Ovary (tissue), 9 donors: ENCODE data around the gene CDH16. TPM values are rescaled to one million over a fixed set of nuclear protein-coding genes. Genes with fewer than 3 reads are reported as not detected.
"Not testable (repeated sequence)": the region's sequence is repeated elsewhere in the genome, so short reads cannot be mapped to it uniquely, and the experiment has no call there.

Experiments
- DNase-seq, 5 donors: peaks; one replicate each; pipeline ENCODE4 v3.0.0-alpha.2; 2019 to 2020
- H3K27ac ChIP-seq, 2 donors: fragments of 200-600 bp; one replicate each; pipeline versions ENCODE4 v1.5.1 to v1.8.0; 2019 to 2022
- H3K27me3 ChIP-seq: fragments of 200-600 bp; one replicate; pipeline ENCODE4 v1.8.0; 2022
- H3K36me3 ChIP-seq: fragments of 200-600 bp; sonication (generic); one replicate; pipeline ENCODE4 v1.5.1; 2019
- H3K4me1 ChIP-seq: one replicate; pipeline ENCODE4 v1.8.1; 2013; ENCODE audit warnings: mild to moderate bottlenecking, moderate library complexity; ENCODE audit not compliant: insufficient read depth
- H3K4me3 ChIP-seq: fragments of 200-600 bp; sonication (generic); one replicate; pipeline ENCODE4 v1.5.1; 2017
- H3K9me3 ChIP-seq, 2 donors: fragments of 200-600 bp in 1 of 2; sonication (generic) in 1 of 2; one replicate each; pipeline versions ENCODE4 v1.5.1 to v1.8.1; 2013 to 2019; ENCODE audit warnings: mild to moderate bottlenecking in 1 of 2, moderate library complexity in 1 of 2
- EP300 ChIP-seq: sonication (generic); formaldehyde crosslinking; IDR thresholded peaks from one replicate; pipeline ENCODE4 v1.6.1; 2017; ENCODE audit warnings: antibody characterized with exemption
- POLR2A ChIP-seq: fragments of 450-650 bp; IDR thresholded peaks from one replicate; pipeline ENCODE4 v1.6.1; 2017; ENCODE audit warnings: antibody characterized with exemption, mild to moderate bottlenecking, moderate library complexity
- WGBS, 3 donors: extraction: QIAGEN DNeasy Blood & Tissue Kit in 1 of 3; methylation state at CpG; one replicate each; pipeline versions ENCODE4 v1.1.5 to v1.1.7; 2013 to 2017; 5-methylcytosine and 5-hydroxymethylcytosine counted together
- intact Hi-C, 4 donors: fragments of 100-400 bp; cut with DNase I; formaldehyde crosslinking; loops; one replicate each; pipeline versions ENCODE4 v1.11.0 to v1.15.1; 2022 to 2023
- polyA plus RNA-seq, 2 donors: library from polyadenylated mRNA; stranded (reverse); fragments of 200-250 nt in 1 of 2; fragments of 350-450 nt in 1 of 2; fragmentation: Illumina TruSeq in 1 of 2; extraction: RNeasy Lipid Tissue Mini Kit (QIAGEN cat#74804) in 1 of 2; gene quantifications; one replicate each; pipeline ENCODE4 v1.2.3, GENCODE V29; 2013 to 2014
- total RNA-seq, 7 donors: library from RNA; depleted of rRNA in 2 of 7; stranded (reverse); fragments of >200 nt in 2 of 7; fragmentation: NEBNext Ultra II Directional in 3 of 7; extraction: Animal tissue kit (Norgen Biotek cat#: 25700) in 3 of 7; gene quantifications; one replicate each; pipeline versions ENCODE4 v1.1.0 to v1.2.4, GENCODE V29; 2016 to 2023
- TF ChIP-seq, protein P1 (sequence below), 3 donors: fragments of 450-650 bp in 2 of 3; fragments of 200-600 bp in 1 of 3; IDR thresholded peaks; one replicate each; pipeline versions ENCODE4 v1.5.1 to v1.8.0; 2016 to 2022; ENCODE audit warnings: antibody characterized with exemption in 3 of 3, mild to moderate bottlenecking in 1 of 3
- donor health status: DM: no; HTN: no; CAD: no; lungs with moderate emphysema.
- donor health status: DM: no; HTN: no; CAD: no.
- donor health status: Bipolar disorder and iron deficiency.
- donor health status: DM: yes; HTN: yes; CAD: no.
- donor health status: DM: no; HTN: no; CAD: no.
- donor health status: DM: yes; HTN: yes; CAD: no.

The CDH16 gene
- total and polyA plus RNA-seq, 9 donors: 0.12 to 19.2 (median 0.57) TPM; not detected in 4

DNA sequence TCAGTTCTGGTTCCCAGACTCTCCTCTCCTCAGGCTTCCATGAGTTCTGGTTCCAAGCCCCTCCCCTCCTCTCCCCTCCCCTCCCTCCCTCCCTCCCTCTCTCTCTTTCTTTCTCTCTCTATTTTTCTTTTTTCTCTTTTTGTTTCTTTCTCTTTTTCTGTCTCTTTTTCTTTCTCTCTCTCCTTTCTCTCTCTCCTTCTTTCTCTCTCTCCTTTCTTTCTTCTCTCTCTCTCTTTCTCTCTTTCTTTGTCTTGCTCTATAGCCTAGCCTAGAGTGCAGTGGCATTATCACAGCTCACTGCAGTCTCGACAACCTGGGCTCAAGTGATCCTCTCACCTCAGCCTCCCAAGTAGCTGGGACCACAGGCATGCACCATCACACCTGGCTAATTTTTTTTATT is 41.6 kb upstream of the CDH16 start:
- 73 to 89% (median 78%) methylated on average over 1 of the region's 1 CpG for WGBS, 3 donors
- Histone ChIP-seq H3K9me3 (no peaks in the 10 kb centered on the region), H3K27me3 (no peaks in the 10 kb centered on the region), H3K36me3 (no peaks in the 10 kb centered on the region), H3K4me1 (no peaks in the 10 kb centered on the region), H3K27ac (no peak overlapping the region), H3K4me3 (no peak overlapping the region)
- TF ChIP-seq, protein P1, sequence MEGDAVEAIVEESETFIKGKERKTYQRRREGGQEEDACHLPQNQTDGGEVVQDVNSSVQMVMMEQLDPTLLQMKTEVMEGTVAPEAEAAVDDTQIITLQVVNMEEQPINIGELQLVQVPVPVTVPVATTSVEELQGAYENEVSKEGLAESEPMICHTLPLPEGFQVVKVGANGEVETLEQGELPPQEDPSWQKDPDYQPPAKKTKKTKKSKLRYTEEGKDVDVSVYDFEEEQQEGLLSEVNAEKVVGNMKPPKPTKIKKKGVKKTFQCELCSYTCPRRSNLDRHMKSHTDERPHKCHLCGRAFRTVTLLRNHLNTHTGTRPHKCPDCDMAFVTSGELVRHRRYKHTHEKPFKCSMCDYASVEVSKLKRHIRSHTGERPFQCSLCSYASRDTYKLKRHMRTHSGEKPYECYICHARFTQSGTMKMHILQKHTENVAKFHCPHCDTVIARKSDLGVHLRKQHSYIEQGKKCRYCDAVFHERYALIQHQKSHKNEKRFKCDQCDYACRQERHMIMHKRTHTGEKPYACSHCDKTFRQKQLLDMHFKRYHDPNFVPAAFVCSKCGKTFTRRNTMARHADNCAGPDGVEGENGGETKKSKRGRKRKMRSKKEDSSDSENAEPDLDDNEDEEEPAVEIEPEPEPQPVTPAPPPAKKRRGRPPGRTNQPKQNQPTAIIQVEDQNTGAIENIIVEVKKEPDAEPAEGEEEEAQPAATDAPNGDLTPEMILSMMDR (IDR thresholded peaks at IDR 0.05): no peak
- TF ChIP-seq POLR2A (no peak), EP300 (no peak)
- intact Hi-C loops: loop anchor here in 1 of 4 donors (5.0 to 10.0 kb wide), 2 partner anchors 197 to 435 kb away; partner anchors contain the start of genes FBXL8, TPPP3 and TRADD
- no peak for DNase-seq

DNA sequence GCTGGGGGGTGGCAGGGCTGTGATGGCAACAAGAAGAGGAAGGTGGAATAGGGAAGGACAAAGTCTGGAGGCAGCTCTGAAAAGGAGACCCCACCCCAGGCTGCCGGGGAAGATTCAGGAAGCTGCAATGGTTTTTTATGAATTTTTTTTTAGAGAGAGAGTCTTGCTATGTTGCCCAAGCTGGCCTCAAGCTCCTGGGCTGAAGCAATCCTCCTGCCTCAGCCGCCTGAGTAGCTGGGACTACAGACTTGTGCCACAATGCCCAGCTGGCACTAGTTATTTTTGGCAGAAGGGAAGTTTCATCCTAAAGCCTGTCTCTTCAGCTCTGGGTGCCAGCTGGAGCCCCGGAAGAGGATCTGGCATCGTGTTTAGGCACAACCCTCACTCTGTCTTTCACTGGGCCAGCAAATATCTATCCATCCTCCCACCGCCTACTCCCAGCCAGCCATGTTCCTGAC is 41.0 kb upstream of the CDH16 start:
- intact Hi-C loops: loop anchor here in 1 of 4 donors (5.0 to 10.0 kb wide), 2 partner anchors 198 to 435 kb away; partner anchors contain the start of genes FBXL8, TPPP3 and TRADD
- no peak for DNase-seq
- H3K4me3 ChIP-seq: no peak overlapping the region
- no peak overlapping the region for H3K27ac ChIP-seq
- 46 to 61% (median 60%) methylated on average over 5 of the region's 5 CpGs for WGBS, 3 donors
- H3K36me3 ChIP-seq: no peaks in the 10 kb centered on the region
- no peaks in the 10 kb centered on the region for H3K9me3 ChIP-seq
- H3K4me1 ChIP-seq: no peaks in the 10 kb centered on the region
- TF ChIP-seq EP300: no peak
- TF ChIP-seq, protein P1 (IDR thresholded peaks at IDR 0.05): no peak
- no peak for TF ChIP-seq POLR2A
- H3K27me3 ChIP-seq: no peaks in the 10 kb centered on the region

DNA sequence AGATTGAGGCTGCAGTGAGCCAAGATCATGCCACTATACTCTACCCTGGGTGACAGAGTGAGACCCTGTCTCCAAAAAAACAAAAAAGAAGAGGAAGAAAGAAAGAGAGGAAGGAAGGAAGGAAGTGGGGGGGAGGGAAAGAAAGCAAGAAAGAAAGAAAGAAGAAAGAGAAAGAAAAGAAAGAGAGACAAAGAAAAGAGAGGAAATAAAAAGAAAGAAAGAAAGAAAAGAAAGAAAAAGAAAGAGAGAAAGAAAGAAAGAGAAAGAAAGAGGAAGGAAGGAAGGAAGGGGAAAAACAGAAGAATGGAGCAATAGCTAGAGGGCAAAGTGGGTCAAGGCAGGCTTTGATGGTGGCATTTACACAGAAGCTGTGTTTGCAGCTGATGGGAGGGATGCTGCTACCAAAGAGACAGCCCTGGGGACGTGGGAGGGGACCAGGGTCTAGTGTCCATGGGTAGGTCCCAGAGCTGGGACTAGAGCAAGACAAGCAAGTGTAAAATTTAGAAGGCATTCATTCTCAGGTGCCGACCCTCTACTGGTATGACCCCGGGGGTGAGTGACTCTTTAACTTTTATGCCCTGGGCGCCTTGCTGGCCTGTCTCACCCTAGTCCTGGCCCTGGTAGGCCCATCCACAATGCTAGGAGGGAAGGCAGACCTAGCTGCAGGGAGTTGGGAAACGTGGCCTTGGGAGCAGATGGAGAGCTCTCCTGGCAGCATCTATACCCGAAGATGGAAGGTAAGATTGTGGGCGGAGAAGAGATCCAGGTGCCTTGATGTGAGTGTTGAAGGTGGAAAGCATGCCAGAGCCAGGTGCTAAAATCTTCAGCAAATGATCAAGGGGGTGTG is 40.4 kb upstream of the CDH16 start:
- Histone ChIP-seq H3K27me3 (no peaks in the 10 kb centered on the region), H3K27ac (no peak overlapping the region), H3K4me3 (no peak overlapping the region), H3K4me1 (no peaks in the 10 kb centered on the region), H3K36me3 (no peaks in the 10 kb centered on the region), H3K9me3 (no peaks in the 10 kb centered on the region)
- TF ChIP-seq POLR2A (no peak), EP300 (no peak)
- TF ChIP-seq, protein P1 (IDR thresholded peaks at IDR 0.05): no peak
- no peak for DNase-seq
- intact Hi-C loops: no loop called here
- 76 to 81% (median 76%) methylated on average over 7 of the region's 7 CpGs for WGBS, 3 donors

DNA sequence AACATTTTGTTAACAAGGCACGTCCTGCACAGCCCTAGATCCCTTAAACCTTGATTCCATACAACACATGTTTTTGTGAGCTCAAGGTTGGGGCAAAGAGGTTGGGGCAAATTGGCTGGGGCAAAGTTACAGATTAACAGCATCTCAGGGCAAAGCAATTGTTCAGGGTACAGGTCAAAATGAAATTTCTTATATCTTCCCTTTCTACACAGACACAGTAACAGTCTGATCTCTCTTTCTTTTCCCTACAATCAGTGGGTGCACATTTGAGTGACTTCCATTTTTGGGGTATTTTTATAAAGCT is 37.4 kb upstream of the CDH16 start:
- H3K4me3 ChIP-seq, intact Hi-C loops, H3K27me3 ChIP-seq, H3K36me3 ChIP-seq, H3K9me3 ChIP-seq, H3K27ac ChIP-seq, H3K4me1 ChIP-seq, DNase-seq: not testable (repeated sequence)
- WGBS, 3 donors: 43 to 55% (median 53%) methylated on average over 1 of the region's 1 CpG

DNA sequence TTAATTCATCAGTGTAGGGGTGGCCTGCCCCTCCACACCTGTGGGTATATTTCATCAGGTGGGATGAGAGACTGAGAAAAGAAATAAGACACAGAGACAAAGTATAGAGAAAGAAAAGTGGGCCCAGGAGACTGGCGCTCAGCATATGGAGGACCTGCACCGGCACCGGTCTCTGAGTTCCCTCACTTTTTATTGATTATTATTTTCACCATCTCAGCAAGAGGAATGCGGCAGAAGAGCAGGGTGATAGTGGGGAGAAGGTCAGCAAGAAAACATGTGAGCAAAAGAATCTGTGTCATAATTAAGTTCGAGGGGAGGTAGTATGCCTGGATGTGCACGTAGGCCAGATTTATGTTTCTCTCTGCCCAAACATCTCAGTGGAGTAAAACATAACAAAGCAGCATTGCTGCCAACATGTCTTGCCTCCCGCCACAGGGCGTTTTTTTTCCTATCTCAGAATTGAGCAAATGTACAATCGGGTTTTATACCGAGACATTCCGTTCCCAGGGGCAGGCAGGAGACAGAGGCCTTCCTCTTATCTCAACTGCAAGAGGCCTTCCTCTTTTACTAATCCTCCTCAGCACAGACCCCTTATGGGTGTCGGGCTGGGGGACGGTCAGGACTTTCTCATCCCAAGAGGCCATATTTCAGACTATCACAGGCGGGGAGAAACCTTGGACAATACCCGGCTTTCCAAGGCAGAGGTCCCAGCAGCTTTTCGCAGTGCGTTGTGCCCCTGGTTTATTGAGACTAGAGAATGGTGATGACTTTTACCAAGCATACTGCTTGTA is 36.9 kb upstream of the CDH16 start:
- H3K9me3 ChIP-seq, intact Hi-C loops, H3K4me3 ChIP-seq, H3K36me3 ChIP-seq, H3K4me1 ChIP-seq, DNase-seq, H3K27me3 ChIP-seq: not testable (repeated sequence)
- H3K27ac ChIP-seq: peak overlapping the region in 1 of 2 donors; percentile 24
- 22 to 44% (median 27%) methylated on average over 17 of the region's 17 CpGs for WGBS, 3 donors
